Measurements from ENCODE around the gene UACA. TPM values are rescaled to one million over a fixed set of nuclear protein-coding genes. Genes with fewer than 3 reads are reported as not detected.

Gene UACA
- total RNA-seq, 1 donor from 2014 or later: 73.4 TPM

DNA sequence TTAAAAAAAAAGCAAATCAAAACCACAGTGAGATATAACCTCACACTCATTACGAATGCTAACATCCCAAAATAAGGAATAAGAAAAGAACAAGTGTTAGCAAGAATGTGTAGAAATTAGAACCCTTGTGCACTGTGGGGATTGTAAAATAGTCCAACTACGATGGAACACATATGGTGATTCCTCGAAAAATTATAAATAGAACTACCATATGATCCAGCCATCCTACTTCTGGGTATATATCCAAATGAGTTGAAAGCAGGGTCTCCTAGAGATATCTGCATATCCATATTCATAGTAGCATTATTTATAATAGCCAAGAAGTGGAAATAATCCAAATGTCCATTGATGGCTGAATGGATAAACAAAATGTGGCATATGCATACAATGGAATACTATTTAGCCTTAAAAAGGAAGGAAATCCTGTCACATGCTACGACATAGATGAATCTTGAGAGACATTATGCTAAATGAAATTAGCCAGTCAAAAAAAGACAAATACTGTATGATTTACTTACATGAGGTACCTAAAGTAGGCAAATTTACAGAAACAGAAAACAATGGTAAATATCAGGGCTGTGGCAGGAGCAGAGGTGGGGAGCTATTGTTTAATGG lies 55.6 kb downstream of the UACA start:
- DNase-seq (ENCODE audit: low spot score): no peak

DNA sequence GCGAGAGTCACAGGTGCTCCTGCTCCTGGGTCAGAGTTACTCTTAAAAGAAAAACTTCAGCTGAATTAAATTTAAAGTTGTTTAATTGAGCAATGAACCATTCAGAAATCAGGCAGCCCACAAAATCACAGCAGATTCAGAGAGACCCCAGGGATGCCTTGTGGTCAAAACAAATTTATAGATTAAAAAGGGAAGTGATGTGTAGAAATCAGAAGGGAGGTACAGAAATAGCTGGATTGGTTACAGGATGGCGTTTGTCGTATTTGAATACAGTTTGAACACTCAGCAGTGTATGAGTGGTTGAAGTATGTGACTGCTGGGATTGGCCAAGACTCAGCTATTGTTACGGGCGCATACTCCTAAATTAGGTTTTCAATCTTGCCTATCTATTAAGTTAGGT lies 58.6 kb downstream of the UACA start:
- no peak for DNase-seq (ENCODE audit: low spot score)

DNA sequence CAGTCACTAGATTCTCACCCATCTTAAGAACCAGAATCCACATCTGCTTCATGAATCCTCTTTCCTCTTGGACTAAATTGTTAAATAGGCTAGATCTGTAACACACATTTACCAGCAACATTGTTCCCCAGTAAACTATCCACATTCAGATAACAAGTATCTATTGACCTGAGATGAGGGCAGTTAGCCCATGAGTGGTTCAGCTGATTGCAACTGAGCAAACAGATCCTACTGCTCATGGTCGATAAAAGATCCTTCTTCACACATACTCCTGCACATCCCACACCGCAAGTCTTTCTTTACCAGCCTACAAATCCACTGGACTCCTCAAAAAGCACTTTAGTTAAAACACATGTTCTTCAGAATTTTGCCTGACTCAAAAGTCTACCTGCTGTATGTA lies 59.2 kb downstream of the UACA start:
- no peak for DNase-seq (ENCODE audit: low spot score)

DNA sequence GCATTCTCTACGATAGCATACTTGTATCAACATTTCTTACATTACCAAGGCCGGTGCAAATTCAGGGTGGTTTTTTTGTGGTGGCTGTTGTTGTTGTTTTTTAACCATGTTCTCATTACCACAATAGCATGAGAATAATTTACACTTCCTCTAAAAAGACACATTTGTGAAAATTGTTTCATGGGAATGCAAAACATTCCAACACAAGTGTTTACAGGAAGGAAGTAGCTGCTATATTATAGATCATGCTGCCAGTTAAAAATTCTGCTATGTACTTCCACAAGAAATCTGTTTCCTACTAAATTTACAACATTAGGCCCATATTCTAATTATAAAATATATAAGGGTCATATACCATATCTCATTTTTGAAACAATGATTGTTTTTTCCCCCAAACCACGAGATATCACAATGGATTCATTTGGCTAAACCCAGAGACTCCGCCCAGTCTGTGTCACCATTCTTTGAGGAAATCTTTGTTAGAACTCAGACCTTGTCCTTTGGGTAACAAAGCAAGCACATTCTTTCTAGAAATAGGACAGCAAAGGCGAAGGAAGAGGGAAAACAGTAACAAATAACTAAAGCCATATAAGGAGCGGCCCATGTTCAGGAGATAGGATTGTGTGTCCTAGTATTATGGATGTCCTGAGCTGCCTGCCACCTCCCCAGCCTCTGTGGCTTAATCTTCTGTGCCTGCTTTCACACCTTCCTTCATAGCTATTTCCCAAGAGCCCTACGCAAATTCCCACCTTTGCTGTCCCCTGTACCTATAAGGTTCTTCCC lies 60.1 kb downstream of the UACA start:
- DNase-seq (ENCODE audit: low spot score): peak; percentile 23

DNA sequence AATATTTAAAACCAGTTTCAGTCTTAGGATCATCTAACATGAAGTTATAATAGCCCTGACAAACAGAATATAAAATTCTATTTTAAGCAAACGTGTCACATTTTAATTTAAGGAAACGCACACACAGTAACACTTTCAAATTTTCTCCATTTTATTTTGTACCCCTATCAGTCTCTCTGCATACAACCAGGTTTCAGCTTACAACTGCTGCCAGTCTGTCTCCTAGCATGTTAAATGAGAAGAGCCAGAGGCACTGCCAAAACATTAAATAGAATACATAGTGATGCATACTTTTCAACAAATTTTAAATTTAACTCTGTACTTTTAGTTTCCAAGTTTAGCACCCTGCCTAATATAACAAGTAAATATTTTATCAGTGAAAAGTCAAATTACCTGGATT lies 60.8 kb downstream of the UACA start:
- peak; percentile 53 for DNase-seq (ENCODE audit: low spot score)

DNA sequence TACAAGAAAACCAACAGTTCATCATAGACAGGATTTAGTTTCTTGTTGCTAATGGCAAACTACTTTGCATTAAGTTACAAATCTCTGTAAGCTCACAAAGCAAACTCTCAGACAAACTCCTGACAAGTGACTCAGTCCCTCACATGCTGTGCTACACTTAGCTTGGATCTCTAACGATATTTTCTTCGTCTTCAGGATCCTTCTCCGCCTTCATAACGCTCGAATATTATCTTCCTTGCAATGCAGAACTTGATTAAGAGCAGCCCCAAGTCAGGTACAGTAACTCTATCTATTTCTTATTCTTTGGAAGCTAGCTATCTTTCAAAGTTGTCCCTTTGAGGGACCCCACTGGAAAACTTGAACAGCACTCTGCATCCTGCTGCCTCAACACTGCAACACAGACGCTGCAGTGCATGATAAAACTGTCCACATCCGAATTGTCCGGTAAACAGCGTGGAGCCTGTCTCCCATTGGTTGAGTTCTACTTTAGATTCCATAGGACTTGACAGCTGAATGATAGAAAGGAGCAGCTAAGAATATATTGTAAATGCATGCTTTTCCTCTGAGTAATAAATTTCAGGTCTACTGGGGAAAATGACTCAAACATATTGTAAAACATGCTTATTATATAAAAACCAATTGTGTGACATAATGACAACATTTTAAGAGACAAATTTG lies 61.3 kb downstream of the UACA start:
- DNase-seq (ENCODE audit: low spot score): peak; percentile 78

DNA sequence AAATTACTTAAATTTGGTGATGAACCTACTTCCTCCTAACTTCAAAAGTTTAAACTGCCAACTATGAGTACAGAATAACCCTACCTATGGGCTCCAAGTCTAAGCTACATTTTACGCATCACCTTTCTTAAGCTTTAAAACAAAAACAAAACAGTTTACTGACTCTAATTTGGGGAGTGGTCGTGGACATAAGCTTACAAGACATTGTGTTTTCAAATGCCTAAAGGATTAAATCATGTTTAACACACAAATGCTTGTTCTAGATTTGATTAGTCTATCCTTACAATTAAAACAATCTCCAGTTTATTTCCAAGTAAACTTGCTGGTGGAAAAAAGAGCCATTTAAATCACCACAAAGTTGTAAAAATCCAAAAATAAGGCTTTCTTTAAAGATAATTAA lies 62.2 kb downstream of the UACA start:
- no peak for DNase-seq (ENCODE audit: low spot score)

DNA sequence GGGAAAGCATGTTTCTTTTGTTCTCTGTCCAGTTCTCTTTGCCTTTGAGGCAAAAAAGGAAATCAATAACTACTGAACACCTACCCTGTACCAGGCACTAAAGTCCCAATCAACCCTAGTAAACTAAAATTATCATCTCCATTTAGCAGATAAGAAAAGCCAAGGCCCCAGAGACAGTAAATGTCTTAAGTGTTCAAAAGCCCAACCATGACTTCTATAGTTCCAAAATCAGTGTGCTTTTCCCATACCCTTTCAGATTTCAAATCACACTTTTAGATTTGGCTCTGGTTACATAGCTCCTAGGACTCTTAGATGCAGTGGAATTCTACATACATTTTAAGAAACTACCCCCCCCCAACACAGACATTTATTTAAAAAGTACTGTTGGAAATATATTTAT lies 63.5 kb downstream of the UACA start:
- peak; percentile 63 for DNase-seq (ENCODE audit: low spot score)

DNA sequence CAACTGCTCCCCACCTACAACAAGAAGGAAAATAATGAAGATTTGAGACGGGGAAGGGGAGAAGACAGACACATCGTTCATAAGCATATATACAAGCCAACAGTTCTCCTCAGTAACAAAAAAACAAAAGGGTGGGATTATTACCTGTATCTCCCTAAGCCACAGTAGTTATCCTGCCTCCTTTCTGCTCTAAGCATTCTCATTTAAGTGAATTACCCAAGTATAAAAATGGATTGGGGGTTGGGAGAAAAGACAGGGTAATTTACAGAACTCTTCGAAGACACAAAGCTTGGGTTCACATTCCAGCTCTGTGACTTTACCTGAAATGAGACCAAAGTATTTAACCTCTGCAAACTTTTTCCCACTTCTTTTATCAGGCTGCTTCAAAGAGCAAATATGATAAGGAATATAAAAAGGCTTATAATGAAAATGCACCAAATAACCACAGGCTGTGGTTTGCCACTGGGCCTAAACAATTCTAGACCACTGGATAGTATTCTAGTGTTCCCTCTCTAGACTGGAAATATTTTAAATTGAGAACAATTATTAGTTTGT lies 64.4 kb downstream of the UACA start:
- DNase-seq (ENCODE audit: low spot score): no peak

DNA sequence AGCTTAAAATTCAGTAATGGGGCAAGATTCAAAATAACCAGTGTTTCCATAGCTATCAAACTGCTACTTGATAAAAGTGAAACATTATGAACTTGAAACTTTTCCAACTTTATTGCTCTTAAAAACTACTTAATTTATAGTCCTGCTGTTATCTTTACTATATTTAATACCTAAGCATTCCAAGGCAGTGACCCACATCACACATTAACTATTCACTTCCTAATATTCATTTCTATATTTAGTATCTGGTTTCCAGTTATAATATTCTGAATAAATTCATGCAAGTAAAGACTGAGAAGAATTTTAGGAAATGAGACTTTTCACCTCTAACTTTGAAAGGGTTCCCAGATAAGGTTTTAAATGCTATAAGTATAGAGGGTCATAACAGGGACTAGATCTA lies 64.9 kb downstream of the UACA start:
- DNase-seq (ENCODE audit: low spot score): peak; percentile 48

DNA sequence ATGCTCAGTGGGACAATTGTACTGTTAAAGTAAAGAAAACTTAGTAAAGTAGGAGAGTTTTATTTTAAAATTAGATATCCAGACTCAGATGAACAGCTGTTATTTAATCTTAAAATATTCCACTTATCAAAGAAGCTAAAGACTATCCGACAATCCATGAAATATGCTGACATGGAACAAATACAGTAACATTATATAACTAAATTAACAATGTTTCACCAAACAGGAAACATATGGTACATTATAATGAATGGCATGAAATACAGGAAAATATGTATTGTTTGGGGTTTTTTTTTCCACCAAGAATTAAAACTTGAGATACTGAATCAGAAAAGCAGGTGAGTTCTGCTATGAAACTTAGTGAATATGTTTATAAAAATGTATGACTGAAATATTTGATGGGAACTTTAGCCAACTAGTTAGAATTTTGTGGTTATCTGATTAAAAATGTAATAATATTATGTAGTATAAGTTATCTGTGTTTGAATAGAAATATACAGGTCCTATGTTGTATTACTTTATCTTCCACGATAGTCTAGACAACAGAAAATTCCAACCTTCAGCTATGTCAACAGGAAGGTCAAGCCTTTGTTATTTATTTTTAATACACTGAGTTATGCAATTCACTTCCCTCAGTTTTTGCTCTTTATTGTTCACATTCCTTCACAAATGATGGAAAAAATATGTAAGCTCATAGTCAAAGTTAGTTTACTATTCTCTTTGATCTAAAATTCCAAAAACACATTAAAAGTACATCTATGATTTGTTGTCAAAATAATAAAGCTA lies 72.7 kb downstream of the UACA start:
- no peak for DNase-seq (ENCODE audit: low spot score)

DNA sequence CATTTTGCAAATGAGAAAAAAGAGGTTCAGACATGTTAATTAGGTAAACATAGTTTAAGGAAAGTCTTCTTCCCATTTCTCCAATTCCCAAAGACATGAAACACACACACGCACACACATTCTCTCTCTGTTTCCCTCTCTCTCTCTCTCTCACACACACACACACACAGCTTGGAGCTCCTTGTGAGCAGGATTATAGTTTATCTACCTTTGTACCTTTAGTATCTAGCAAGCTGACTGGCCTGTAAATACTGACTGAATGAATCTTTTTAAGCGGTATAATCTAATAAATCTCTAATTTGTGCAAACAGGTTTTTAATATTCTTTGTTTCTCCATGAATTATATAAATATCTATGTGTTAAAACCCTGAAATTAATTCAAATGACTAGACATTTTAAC lies 73.3 kb downstream of the UACA start:
- DNase-seq (ENCODE audit: low spot score): no peak

DNA sequence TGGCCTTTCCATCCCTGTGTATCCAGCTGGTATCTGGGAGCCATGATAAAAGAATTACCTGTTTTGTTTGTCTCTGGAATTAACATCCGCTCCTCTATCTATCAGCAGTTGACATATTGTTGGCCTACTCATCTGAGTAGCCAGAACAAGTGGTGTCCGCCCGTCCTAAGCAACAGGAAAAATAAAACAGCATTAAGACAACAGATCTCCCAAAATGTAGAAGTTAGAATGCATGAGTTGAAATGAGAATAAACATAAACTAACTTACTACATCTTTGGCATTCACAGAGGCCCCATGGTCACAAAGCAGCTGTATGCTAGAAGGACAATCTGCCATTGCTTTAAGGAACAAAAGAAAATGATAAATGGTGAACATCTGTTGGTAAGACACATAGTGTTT lies 75.9 kb downstream of the UACA start:
- DNase-seq (ENCODE audit: low spot score): no peak

DNA sequence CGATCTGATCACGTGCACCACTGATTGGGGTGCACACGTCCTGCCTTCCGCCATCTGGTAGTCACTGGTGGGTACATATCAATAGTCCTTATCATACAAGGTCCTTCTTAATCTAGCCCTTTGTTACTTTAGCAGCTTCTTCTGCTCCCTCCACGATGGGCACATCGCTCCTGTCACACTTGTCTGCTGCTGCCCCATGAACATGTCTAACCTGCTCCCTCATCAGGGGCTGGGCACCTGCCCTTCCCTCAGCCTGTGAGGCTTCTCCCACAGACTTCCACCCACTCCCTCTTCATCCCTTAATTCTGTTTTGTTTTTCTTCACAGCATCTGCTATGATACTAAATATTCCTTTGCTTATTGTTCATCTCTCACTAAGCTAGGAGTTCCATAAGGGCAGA lies 82.5 kb downstream of the UACA start:
- no peak for DNase-seq (ENCODE audit: low spot score)

DNA sequence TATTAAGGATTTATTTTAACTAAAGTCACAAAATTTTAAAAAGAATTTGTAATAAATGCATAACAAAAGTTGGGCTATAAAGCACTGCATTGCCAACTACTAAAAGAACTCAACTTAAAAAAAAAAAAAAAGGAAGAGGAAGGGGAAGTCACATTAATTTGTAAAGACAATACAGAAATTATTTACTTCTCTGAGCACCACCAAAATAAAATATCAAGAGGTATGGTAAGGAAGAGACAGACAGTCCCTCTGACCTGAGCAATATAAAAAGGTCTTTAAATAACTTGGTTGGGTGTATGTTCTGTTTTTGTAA lies 83.5 kb downstream of the UACA start:
- DNase-seq (ENCODE audit: low spot score): no peak

DNA sequence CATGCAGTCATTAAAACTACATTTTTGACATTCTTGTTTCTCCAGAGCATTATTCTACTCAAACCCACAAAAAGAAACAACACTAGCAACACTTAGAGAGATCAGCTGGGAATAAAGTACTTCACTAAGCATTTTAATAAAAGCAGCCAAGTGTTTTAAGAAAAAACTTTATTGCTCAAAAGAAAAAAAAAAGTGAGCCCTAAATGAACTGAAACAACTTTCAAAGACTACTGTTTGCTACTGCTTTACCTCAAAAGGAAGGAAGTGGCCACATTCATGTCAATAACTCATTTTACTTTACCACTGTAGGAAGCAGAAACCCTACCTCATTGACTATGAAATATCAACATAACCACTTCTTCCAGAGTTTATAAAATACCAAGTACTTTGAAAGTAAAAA lies 91.3 kb downstream of the UACA start:
- peak; percentile 11 for DNase-seq (ENCODE audit: low spot score)

DNA sequence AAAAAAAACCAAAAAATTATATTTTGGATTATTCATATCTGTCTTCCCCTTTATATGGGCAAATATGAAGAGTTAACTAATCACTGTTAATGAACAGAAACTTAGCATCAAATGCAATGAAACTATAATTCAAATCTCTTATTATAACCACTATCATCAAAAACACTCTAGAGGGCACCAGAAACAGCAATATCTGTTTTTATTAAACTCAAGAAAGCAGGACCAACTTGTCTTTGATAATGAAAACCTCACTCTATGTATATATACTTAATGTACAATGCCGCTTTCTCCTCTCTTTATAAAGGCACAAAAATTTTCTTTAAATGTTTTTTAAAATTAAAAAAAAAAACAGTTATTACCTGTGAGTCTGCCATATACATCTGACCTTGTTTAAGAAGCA lies 92.7 kb downstream of the UACA start:
- no peak for DNase-seq (ENCODE audit: low spot score)

DNA sequence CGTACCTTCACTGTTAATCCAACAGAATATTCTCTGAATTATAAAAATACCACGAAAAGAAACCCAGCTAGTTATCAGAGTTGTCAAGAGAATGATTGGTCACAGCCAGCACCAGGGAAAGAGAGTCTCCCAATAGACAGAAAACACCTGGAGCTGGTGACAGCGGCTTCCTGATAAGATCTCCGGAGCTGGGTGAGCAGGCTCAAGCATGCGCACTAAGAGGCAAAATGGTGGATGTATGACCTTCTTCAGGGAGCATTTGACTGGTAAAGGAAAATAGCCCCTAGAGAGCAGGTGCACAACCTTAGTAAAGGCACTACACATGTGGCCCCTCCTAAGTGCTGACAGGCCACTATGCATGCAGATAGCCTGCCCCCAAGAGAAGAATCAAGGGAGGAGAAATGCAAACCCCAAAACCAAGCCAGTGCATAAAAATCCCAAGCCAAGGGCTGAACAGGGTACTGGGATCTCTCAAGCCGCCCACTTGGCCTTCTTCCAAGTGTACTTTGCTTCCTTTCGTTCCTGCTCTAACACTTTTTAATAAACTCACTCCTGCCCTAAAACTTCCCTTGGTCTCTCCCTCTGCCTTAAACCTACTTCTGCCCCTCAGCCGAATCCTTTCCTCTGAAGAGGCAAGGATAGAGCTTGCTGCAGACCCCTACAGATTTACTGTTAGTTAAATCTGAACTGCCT lies 93.2 kb downstream of the UACA start:
- peak; percentile 21 for DNase-seq (ENCODE audit: low spot score)

DNA sequence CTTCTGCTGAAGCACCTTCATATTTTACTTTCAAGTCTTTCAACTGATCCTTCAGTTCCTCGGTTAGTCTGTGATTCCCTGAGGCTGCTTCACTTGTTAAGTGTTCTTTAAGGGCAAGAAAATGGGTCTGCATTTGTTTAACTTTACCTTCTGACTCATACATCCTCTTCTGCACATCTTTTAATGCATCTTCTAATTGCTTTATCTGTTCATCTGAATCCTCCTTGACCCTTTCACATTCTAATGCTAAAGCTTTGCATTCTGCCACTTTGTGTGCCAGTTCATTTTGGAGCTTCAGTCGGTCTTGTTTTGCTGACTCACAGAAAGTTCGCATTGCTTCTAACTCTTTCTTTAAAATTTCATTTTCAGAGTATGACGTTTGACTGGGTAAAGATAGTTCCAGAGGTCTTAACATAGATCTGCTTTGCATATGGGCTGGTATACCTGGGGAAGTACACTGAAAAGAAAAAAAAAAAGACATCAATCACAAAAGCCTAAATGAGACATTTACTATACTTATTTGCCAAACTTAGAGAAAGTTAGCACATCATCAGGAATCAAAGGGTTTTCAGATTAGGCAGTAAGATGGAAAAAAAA lies 94.3 kb downstream of the UACA start:
- DNase-seq (ENCODE audit: low spot score): no peak

DNA sequence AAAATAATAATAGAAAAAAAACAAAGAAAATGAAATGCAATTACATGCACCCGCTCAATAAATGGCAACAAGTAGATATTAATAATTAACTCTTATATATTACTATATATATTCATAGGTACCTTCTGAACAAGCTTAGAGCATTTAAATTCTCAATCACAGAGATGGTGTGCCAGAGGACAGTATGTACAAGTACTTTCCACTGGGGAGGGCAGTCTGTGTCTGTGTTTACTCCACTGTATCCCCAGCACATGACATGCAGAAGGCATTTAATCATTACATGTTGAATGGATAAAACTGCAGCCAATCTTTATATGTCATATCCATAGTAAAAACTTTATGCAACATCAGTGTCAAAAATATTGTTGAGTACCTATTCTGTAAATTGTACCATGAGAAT lies 97.8 kb downstream of the UACA start:
- no peak for DNase-seq (ENCODE audit: low spot score)

DNA sequence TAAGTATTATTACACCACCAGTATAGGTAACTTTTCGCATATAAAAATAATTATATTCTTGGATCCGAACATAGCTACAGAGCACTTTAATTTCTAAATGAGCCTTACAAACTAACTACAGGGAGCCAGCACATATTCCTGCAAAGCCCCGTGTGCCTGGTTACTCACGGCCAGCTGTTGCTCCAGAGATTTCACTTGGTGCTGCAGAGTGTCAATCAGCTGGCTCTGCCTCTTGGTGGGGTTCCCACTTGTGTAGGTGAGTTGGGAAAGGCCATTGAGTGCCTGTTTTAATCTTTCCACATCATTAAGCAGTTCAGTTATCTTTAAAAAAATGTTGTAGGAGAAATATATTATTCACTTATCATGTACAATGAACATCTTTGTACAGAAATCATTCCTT lies 98.9 kb downstream of the UACA start:
- DNase-seq (ENCODE audit: low spot score): no peak

Data from umbilical cord (tissue), 2 donors.